ENCODE measurements around the gene MAP2K4. TPM values are rescaled to one million over a fixed set of nuclear protein-coding genes. Genes with fewer than 3 reads are reported as not detected.

Gene MAP2K4
- total and polyA plus RNA-seq, 2 donors (not counting 1 experiment from before 2014, with no cell fraction given): 6.2 to 44.8 TPM

GRCh38 chr17:12028611-12029010 is 7.9 kb downstream of the MAP2K4 start:
- peaks cover 48% of the 10 kb centered on the region for H3K4me1 Mint-ChIP-seq

GRCh38 chr17:12034538-12034937 is 13.9 kb downstream of the MAP2K4 start:
- Histone ChIP-seq H3K27ac (ENCODE audit: low read length in 2 of 2) (no peak overlapping the region), H4K20me1 (ENCODE audit: control insufficient read depth, insufficient read depth, low read length, poor library complexity, severe bottlenecking) (peaks cover 56% of the 10 kb centered on the region), H3K79me2 (ENCODE audit: control insufficient read depth, insufficient read depth, low read length) (peaks cover 90% of the 10 kb centered on the region), H3K27me3 (replicated peaks in 1 of 4; ENCODE audit: control extremely low read depth in 1 of 4, control insufficient read depth in 3 of 4, insufficient read depth in 4 of 4, low read length in 3 of 4) (no peaks in the 10 kb centered on the region), H3K4me3 (ENCODE audit: control extremely low read depth in 1 of 5, extremely low read depth in 1 of 5, insufficient read depth in 1 of 5, low read depth in 2 of 5, low read length in 4 of 5) (no peak overlapping the region), H3K9ac (ENCODE audit: low read length) (no peak overlapping the region), H2AFZ (ENCODE audit: insufficient read depth, low read depth, low read length, poor library complexity, severe bottlenecking) (no peak overlapping the region), H3K4me1 (ENCODE audit: control insufficient read depth in 2 of 2, insufficient read depth in 2 of 2, low read length in 2 of 2) (peaks cover 0 to 5% of the 10 kb centered on the region in 2 donors), H3K36me3 (replicated peaks in 1 of 2; ENCODE audit: control extremely low read depth in 1 of 2, control insufficient read depth in 1 of 2, extremely low read depth in 1 of 2, insufficient read depth in 2 of 2, low read length in 1 of 2) (peaks cover 0 to 4% of the 10 kb centered on the region in 2 experiments), H3K4me2 (replicated peaks; ENCODE audit: low read depth, low read length, poor library complexity, severe bottlenecking) (no peak overlapping the region), H3K9me3 (ENCODE audit: control extremely low read depth in 1 of 3, control insufficient read depth in 2 of 3, insufficient read depth in 1 of 3, low read length in 2 of 3) (no peaks in the 10 kb centered on the region)
- Mint-ChIP-seq H3K9me3 (ENCODE audit: insufficient read depth) (no peaks in the 10 kb centered on the region), H3K27me3 (no peaks in the 10 kb centered on the region), H3K27ac (no peak overlapping the region), H3K4me1 (peaks cover 27% of the 10 kb centered on the region), H3K4me3 (no peak overlapping the region)
- WGBS (ENCODE audit: insufficient coverage): 100% methylated on average over 1 of the region's 4 CpGs
- TF ChIP-seq EZH2 (IDR thresholded peaks at IDR 0.05; ENCODE audit: borderline replicate concordance, insufficient read depth, low read depth, low read length, poor library complexity, severe bottlenecking) (no peak), CTCF (IDR thresholded peaks at IDR 0.05) (no peak)
- no peak for ATAC-seq (ENCODE audit: low read depth)
- intact Hi-C loops (cut with micrococcal nuclease): loop anchor here (5.0 kb wide), 1 partner anchor 37 kb away; the partner anchor contains the start of gene ZNF18
- ChIA-PET CTCF (no interaction called here), POLR2A (no interaction called here)
- DNase-seq: no peak

More at GRCh38 chr17:12028611-12029010, 7.9 kb downstream of the MAP2K4 start:
- no peak for TF ChIP-seq EZH2 (IDR thresholded peaks at IDR 0.05; ENCODE audit: borderline replicate concordance, insufficient read depth, low read depth, low read length, poor library complexity, severe bottlenecking)
- TF ChIP-seq CTCF (IDR thresholded peaks at IDR 0.05): no peak
- Mint-ChIP-seq H3K27ac (no peak overlapping the region), H3K9me3 (ENCODE audit: insufficient read depth) (no peaks in the 10 kb centered on the region), H3K4me3 (no peak overlapping the region), H3K27me3 (no peaks in the 10 kb centered on the region)
- Histone ChIP-seq H3K27me3 (replicated peaks in 1 of 4; ENCODE audit: control extremely low read depth in 1 of 4, control insufficient read depth in 3 of 4, insufficient read depth in 4 of 4, low read length in 3 of 4) (no peaks in the 10 kb centered on the region), H3K9me3 (ENCODE audit: control extremely low read depth in 1 of 3, control insufficient read depth in 2 of 3, insufficient read depth in 1 of 3, low read length in 2 of 3) (no peaks in the 10 kb centered on the region), H3K79me2 (ENCODE audit: control insufficient read depth, insufficient read depth, low read length) (peaks cover 89% of the 10 kb centered on the region), H4K20me1 (ENCODE audit: control insufficient read depth, insufficient read depth, low read length, poor library complexity, severe bottlenecking) (peaks cover 53% of the 10 kb centered on the region), H2AFZ (ENCODE audit: insufficient read depth, low read depth, low read length, poor library complexity, severe bottlenecking) (no peak overlapping the region), H3K4me1 (ENCODE audit: control insufficient read depth in 2 of 2, insufficient read depth in 2 of 2, low read length in 2 of 2) (peaks cover 0 to 5% of the 10 kb centered on the region in 2 donors), H3K27ac (ENCODE audit: low read length in 2 of 2) (no peak overlapping the region), H3K4me2 (replicated peaks; ENCODE audit: low read depth, low read length, poor library complexity, severe bottlenecking) (no peak overlapping the region), H3K36me3 (replicated peaks in 1 of 2; ENCODE audit: control extremely low read depth in 1 of 2, control insufficient read depth in 1 of 2, extremely low read depth in 1 of 2, insufficient read depth in 2 of 2, low read length in 1 of 2) (no peaks in the 10 kb centered on the region), H3K4me3 (ENCODE audit: control extremely low read depth in 1 of 5, extremely low read depth in 1 of 5, insufficient read depth in 1 of 5, low read depth in 2 of 5, low read length in 4 of 5) (no peak overlapping the region), H3K9ac (ENCODE audit: low read length) (no peak overlapping the region)
- no peak for DNase-seq
- 100% methylated on average over 1 of the region's 2 CpGs for WGBS (ENCODE audit: insufficient coverage)
- intact Hi-C loops (cut with micrococcal nuclease): no loop called here
- ChIA-PET CTCF (no interaction called here), POLR2A (no interaction called here)
- no peak for ATAC-seq (ENCODE audit: low read depth)

Data from B cell (primary cell).